ENCODE data around the gene CLEC4D.

DNA sequence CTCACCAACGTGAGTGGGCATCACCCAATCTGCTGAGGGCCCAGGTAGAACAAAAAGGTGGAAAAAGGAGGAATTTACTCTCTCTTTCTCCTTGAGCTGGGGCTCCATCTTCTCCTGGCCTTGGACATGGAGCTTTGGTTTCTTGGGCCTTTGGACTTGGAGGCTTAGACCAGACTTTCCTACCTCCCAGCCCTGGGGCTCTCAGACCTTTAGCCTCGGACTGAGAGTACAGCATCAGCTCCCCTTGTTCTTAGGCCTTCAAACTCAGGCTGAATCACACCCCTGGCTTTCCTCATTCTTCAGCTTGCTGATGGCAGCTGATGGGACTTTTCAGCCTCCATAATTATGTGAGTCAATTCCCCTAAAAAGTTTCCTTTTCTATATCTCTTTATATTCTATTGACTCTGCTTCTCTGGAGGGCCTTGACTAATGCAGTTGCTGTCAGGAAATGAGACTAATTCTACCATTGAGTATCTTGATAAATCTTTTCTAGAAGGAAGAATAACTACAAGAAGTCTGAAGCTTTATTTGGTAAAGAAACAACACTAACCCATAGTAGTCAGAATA is 43.3 kb downstream of the CLEC4D start:
- TF ChIP-seq, protein P1, sequence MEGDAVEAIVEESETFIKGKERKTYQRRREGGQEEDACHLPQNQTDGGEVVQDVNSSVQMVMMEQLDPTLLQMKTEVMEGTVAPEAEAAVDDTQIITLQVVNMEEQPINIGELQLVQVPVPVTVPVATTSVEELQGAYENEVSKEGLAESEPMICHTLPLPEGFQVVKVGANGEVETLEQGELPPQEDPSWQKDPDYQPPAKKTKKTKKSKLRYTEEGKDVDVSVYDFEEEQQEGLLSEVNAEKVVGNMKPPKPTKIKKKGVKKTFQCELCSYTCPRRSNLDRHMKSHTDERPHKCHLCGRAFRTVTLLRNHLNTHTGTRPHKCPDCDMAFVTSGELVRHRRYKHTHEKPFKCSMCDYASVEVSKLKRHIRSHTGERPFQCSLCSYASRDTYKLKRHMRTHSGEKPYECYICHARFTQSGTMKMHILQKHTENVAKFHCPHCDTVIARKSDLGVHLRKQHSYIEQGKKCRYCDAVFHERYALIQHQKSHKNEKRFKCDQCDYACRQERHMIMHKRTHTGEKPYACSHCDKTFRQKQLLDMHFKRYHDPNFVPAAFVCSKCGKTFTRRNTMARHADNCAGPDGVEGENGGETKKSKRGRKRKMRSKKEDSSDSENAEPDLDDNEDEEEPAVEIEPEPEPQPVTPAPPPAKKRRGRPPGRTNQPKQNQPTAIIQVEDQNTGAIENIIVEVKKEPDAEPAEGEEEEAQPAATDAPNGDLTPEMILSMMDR (IDR thresholded peaks at IDR 0.05) = no peak
- TF ChIP-seq POLR2A (IDR thresholded peaks at IDR 0.05) = no peak
